Adipocyte (in vitro differentiated cells): ENCODE results near the gene KIFC3.
"Not testable (repeated sequence)": the region's sequence is repeated elsewhere in the genome, so short reads cannot be mapped to it uniquely, and the experiment has no call there.

Experiments used
- DNase-seq: peaks from one replicate; pipeline ENCODE4 v3.0.0-alpha.2; 2015; ENCODE audit warnings: low read depth
- H3K27me3 ChIP-seq: replicated peaks from 2 replicates; pipeline ENCODE4 v1.7.0; 2013; ENCODE audit warnings: mild to moderate bottlenecking, low read length, moderate library complexity; ENCODE audit not compliant: control insufficient read depth, insufficient read depth
- H3K36me3 ChIP-seq: 2 replicates; pipeline ENCODE4 v1.7.0; 2013; ENCODE audit warnings: low read length, mild to moderate bottlenecking, moderate library complexity; ENCODE audit not compliant: control insufficient read depth, insufficient read depth, severe bottlenecking
- H3K4me1 ChIP-seq: 2 replicates; pipeline ENCODE4 v1.7.0; 2013; ENCODE audit warnings: mild to moderate bottlenecking, low read length, moderate library complexity; ENCODE audit not compliant: control insufficient read depth, insufficient read depth
- H3K4me3 ChIP-seq: 2 replicates; pipeline ENCODE4 v1.7.0; 2013; ENCODE audit warnings: mild to moderate bottlenecking, low read length, moderate library complexity
- H3K9ac ChIP-seq: 2 replicates; pipeline ENCODE4 v1.7.0; 2013; ENCODE audit warnings: mild to moderate bottlenecking, low read length, moderate library complexity
- H3K9me3 ChIP-seq: 2 replicates; pipeline ENCODE4 v1.7.0; 2013; ENCODE audit warnings: mild to moderate bottlenecking, low read length, moderate library complexity; ENCODE audit not compliant: control insufficient read depth

Gene KIFC3

DNA sequence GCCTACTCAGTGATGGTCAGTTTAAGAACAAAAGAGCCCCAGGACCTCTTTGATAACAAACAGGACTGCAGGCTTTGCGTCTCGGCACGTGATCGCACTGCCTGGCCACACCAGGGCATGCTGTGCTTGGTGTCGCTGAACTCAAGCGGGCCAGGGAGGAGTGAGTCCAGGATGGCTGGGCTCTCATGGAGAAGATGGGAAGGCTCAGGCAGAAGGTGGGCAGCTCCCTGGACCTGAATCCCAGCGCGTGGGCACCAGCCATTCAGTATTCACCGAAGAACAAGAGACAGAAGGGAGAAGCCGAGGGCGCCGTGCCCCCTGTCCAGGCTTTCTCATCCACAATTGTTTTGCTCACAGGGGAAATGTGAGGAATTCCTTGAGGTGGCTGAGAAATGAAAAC lies 54.8 kb downstream of the KIFC3 start:
- no peak for DNase-seq
- Histone ChIP-seq H3K4me3 (no peak overlapping the region), H3K36me3 (peaks cover 16% of the 10 kb centered on the region), H3K9me3 (no peaks in the 10 kb centered on the region), H3K9ac (no peak overlapping the region), H3K4me1 (no peaks in the 10 kb centered on the region), H3K27me3 (no peaks in the 10 kb centered on the region)

DNA sequence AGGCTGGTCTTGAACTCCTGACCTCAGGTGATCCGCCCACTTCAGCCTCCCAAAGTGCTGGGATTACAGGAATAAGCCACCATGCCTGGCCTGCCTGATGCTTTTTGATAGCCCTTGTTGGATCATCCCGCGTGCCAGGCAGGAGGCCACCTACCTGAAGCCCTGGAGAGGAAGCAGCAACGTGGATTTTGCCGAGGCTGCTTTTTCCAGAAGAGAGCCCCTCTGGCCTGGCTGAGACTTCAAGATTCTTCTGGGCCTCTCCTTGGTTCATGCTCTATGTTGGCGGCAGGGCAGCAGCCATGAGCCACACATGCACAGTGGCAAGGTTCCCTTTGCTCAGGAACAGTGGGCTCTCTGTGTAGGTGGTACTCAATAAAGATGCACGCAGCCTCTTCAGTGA lies 55.2 kb downstream of the KIFC3 start:
- Histone ChIP-seq H3K9me3 (no peaks in the 10 kb centered on the region), H3K9ac (no peak overlapping the region), H3K27me3 (no peaks in the 10 kb centered on the region), H3K4me3 (no peak overlapping the region), H3K4me1 (no peaks in the 10 kb centered on the region), H3K36me3 (peaks cover 19% of the 10 kb centered on the region)
- no peak for DNase-seq

DNA sequence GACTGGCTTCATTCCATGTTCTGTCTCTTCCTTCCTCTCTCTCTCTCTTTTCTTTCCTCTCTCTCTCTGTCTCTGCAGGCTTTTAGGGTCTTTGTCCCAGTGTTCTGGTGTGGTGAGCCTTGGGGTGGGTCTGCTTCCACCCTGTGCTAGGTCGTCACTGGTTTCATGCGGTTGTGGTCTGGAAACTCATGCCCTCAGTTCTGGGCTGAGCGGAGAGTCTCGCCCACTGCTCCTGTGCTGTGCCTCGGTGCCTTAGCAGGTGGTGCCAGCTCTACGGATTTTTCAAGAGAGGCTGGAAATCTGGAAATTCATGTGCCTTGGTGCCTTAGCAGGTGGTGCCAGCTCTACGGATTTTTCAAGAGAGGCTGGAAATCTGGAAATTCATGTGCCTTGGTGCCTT lies 56.0 kb downstream of the KIFC3 start:
- not testable (repeated sequence) for H3K4me1 ChIP-seq, H3K27me3 ChIP-seq, H3K9ac ChIP-seq, H3K9me3 ChIP-seq, H3K4me3 ChIP-seq, DNase-seq
- H3K36me3 ChIP-seq = peaks cover 13% of the 10 kb centered on the region

DNA sequence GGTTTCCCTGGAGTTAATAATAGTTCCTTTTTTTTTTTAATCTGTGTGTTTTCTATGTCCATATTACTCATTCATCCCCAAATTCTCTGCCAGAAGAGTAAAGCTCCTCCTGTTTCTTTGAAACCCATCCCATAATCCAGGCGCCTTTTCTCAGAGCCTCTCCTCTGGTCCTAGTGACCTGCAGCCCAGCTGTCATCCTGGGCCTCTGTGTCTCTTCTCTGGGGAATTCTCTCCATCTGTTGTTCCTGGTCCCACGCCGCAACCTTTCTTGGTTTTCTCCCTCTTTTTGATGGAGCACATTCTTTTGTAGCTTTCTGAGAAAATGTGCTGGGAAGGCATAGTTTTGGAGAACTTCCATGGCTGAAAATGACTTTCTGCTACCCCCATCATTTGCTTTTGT lies 56.5 kb downstream of the KIFC3 start:
- DNase-seq = no peak
- H3K9ac ChIP-seq = no peak overlapping the region
- peaks cover 8% of the 10 kb centered on the region for H3K36me3 ChIP-seq
- no peaks in the 10 kb centered on the region for H3K9me3 ChIP-seq
- H3K4me1 ChIP-seq = no peaks in the 10 kb centered on the region
- H3K27me3 ChIP-seq = no peaks in the 10 kb centered on the region
- no peak overlapping the region for H3K4me3 ChIP-seq

DNA sequence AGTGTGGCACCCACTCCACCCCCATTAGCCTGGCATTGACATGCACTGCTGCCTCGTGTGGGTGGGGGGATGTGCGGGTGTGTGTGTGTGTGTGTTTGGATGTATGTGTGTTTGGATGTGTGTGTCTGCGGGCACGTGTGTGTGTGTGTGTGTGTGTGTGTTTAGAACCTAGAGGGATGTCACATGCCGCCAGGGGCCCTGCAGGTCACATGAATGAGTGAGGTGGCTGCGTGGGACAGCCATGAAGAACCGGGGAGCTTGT lies 57.7 kb downstream of the KIFC3 start:
- no peak for DNase-seq
- Histone ChIP-seq H3K4me3 (no peak overlapping the region), H3K36me3 (peaks cover 8% of the 10 kb centered on the region), H3K9ac (no peak overlapping the region), H3K9me3 (no peaks in the 10 kb centered on the region), H3K27me3 (no peaks in the 10 kb centered on the region), H3K4me1 (no peaks in the 10 kb centered on the region)

DNA sequence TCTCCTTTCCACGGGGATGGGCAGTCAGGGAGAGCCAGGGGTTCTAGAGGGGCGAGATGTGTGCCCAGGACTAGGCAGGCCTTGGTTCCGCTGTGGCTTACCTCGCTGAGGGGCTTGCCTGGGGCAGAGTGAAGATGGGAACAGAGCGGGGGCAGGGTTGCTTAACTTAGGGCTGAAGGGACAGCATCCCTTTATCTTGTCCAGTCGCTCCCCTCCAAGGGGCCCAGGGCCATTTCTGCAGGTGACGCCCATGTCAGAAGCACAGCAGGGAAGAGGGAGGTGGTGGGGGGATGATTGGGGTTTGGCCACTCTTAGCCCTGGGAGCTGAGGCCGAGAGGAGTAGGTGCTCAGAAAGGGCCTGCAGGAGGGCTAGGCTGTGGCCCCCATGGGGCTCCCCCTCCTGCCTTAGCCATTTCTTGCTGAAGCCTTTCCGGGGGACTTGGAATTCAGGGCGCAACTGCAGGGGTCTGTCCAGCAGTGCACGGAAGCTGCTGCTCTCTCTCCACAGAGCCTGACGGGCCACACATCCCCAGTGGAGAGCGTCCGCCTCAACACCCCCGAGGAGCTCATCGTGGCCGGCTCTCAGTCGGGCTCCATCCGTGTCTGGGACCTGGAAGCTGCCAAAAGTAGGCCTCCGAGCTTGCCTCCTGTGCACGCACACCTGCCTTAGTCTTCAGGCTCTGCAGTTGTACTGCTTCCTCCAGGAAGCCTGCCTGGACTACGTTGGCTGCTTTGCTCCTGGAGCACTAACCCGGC lies 58.2 kb downstream of the KIFC3 start:
- Histone ChIP-seq H3K27me3 (no peaks in the 10 kb centered on the region), H3K9ac (no peak overlapping the region), H3K9me3 (no peaks in the 10 kb centered on the region), H3K4me1 (no peaks in the 10 kb centered on the region), H3K4me3 (no peak overlapping the region), H3K36me3 (peaks cover 8% of the 10 kb centered on the region)
- no peak for DNase-seq

DNA sequence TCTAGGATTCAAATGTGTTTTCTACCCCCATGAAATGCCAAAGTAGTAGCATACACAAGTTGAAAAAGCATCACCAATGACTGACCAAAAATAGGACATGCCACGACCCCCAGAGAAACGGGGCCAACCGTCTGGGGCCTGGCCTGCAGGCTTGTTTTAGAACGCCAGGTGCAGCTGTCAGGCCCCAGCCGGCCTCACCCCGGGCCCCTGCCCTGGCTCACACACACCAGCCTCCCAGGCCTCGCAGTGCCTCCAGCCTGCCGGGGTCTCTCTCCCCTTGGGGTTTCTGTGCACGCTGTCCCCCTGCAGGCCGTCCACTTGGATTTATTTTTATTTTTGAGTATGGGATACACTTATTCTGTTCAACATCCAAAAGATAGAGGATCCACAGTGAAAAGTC lies 58.8 kb downstream of the KIFC3 start:
- H3K9ac ChIP-seq = no peak overlapping the region
- no peak for DNase-seq
- no peaks in the 10 kb centered on the region for H3K27me3 ChIP-seq
- H3K4me1 ChIP-seq = no peaks in the 10 kb centered on the region
- no peak overlapping the region for H3K4me3 ChIP-seq
- H3K36me3 ChIP-seq = peaks cover 8% of the 10 kb centered on the region
- H3K9me3 ChIP-seq = no peaks in the 10 kb centered on the region

DNA sequence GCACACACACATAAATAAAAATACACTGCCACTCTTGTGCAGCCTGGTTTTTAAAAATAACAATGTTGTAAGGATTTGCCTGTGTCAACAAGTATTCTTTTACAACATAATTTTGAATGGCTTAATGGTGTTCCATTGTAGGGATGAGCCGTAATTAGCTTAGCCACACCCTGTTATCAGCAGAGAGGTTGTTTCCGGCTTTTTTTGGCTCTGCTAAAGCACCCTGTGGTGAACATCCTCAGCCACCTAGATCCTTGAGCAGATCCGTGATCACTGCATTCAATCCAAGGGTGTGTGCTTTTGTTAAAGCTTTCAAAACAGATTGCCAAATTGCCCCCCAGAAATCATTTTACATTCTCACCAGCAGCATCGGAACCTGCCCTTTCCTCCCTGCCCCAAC lies 59.7 kb downstream of the KIFC3 start:
- H3K9ac ChIP-seq = no peak overlapping the region
- H3K36me3 ChIP-seq = peaks cover 8% of the 10 kb centered on the region
- H3K4me1 ChIP-seq = no peaks in the 10 kb centered on the region
- H3K4me3 ChIP-seq = no peak overlapping the region
- no peak for DNase-seq
- H3K9me3 ChIP-seq = no peaks in the 10 kb centered on the region
- no peaks in the 10 kb centered on the region for H3K27me3 ChIP-seq

DNA sequence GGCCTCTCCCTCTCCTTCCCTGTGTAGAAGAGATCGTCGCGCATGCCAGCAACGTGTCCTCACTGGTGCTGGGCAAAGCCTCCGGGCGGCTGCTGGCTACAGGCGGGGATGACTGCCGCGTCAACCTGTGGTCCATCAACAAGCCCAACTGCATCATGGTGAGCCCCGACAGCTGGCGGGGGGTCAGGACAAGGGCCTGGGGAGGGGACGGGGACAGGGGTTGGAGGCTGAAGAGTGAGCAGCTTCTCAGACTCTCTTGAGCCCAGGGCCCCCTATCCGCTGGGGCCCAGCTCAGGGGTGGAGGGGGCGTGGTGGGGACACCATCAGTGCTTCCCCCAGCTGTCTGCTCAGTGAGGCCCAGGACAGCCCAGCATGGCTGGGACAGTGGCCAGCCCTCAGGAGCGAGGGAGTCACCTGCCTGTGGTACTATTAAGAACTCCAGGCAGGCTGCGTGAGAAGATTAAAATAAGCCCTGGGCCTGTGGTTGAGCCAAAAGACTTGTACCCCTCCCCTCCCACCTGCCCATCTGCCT lies 60.6 kb downstream of the KIFC3 start:
- H3K27me3 ChIP-seq = no peaks in the 10 kb centered on the region
- no peak overlapping the region for H3K9ac ChIP-seq
- H3K9me3 ChIP-seq = no peaks in the 10 kb centered on the region
- peaks cover 7% of the 10 kb centered on the region for H3K4me1 ChIP-seq
- H3K36me3 ChIP-seq = peaks cover 8% of the 10 kb centered on the region
- no peak overlapping the region for H3K4me3 ChIP-seq
- no peak for DNase-seq

DNA sequence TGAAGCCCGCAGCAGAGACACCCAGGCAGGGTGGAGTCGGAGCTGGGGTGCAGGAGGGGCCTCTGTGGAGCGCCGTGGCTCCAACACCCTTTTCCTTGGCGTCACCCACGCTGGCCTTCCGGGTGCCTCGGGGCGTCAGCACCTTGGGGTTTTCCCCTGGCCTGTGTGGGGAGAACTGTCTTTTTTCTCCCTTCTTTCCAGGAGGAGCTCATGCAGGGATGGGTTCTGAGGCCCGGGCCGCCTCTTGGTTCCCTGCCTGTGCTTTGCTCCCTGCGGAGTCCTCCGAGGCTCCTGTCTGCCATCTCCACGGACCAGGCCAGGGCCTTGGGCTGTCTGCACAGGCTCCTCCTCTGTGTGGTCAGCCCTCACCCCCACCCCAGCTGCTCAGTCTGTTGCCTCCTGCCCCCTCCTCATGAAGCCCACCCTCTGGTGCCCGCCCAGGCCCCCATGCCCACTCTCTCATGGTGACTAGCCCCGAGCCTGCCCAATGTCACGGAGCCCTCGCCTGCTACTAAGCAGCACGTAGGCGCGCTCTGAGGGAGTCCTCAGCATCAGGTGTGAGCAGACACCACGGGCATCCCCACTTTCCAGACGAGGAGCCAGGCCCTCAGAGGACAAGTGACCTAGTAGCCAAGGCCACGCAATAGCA lies 61.7 kb downstream of the KIFC3 start:
- Histone ChIP-seq H3K9me3 (no peaks in the 10 kb centered on the region), H3K4me1 (peaks cover 16% of the 10 kb centered on the region), H3K27me3 (no peaks in the 10 kb centered on the region), H3K36me3 (peaks cover 8% of the 10 kb centered on the region), H3K9ac (no peak overlapping the region), H3K4me3 (no peak overlapping the region)
- no peak for DNase-seq

DNA sequence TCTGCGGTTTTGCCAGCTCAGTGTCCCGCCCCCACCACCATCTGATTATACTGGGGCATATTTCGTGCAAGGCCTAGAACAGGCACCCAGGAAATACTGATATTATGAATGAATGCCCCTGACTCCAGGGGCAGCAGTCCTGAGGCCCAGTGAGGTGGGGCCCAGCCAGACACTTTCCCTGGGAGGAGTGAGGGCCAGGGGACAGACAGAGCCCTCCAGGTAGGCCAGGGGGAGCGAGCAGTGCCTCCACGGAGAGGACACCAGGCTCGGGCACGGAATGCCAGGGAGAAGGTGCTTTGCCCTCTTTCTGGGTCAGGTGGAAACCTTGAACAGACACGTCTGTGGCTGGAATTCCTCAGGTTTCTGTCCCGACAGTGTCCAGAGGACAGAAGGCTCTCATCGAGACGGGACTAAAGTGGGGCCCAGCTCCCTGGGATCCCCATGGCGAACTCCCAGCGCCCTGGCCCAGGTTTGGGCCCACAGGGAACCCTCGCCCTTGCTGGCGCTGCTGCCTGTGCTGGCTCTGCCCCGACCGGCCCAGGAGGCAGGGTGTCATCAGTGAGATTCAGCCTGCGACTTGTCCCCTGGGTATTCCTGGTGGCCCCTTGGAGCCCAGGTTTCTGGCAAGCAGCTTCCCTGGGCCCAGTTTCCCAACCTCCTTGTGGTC lies 62.4 kb downstream of the KIFC3 start:
- Histone ChIP-seq H3K36me3 (peaks cover 8% of the 10 kb centered on the region), H3K4me3 (no peak overlapping the region), H3K27me3 (no peaks in the 10 kb centered on the region), H3K9ac (no peak overlapping the region), H3K4me1 (peaks cover 16% of the 10 kb centered on the region), H3K9me3 (no peaks in the 10 kb centered on the region)
- DNase-seq = no peak
